ENCODE results near the gene NFATC2.

The NFATC2 gene

DNA sequence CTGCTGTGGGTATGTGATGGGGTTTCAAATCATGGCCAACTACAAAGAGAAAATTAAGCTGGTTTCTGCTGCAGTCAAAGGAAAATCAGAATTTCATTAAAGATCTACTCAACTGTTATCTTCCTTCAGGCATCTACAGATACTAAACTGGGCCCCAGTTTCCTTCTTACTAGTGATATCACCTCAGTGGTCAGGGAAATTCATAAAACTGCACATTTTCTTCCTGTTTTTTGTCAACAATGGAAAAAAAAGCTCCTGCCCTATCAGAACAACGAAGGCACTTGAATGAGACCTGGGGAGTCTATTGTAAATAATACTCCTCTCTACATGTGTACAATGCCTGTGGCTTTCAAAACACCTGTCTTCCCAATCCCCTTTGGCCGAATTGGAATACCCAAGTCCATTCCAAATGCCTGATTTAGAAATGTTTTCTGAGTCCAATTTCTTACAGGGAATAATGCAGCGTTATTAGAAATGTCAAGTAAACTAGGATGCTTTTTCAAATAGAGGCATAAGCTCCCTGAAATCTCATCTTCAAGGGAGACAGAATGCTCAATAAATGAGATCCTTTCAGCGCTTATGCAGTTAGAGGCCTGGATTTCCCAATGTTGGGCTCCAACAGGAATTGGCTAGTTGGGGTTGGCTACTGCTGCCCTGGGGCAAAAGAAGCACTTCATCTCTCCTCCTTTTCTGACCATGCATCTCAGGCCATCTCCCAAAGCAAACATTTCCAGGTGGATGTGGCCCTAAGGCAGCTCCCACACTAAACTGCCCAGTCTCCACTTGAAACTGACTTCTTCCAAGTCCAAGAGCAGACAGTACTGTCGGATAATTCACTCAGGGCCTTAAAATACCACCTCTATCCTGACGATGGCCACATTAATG, 143.3 kb downstream of the NFATC2 start:
- in situ Hi-C loops (cut with MboI; ENCODE audit: low sequenced_read_pairs) = no loop called here

DNA sequence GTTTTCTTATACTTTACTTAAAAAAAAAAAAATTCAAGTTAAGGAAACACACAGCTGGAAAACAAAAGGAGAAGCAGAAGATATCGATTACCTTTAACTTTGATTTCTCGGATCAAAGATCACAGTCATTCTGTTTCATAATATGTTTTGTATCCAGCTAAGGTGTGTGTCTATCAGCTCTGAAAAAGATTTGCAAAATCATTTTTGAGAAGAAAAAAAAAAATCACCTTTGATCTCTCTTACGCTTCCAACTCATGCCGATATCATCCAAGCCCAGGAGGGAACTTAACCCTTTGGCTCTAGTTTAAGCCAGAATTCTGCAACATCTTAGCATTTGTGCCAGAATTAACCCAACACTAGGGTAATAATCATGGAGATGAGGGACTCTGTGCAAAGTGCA, 144.0 kb downstream of the NFATC2 start:
- in situ Hi-C loops (cut with MboI; ENCODE audit: low sequenced_read_pairs) = no loop called here

DNA sequence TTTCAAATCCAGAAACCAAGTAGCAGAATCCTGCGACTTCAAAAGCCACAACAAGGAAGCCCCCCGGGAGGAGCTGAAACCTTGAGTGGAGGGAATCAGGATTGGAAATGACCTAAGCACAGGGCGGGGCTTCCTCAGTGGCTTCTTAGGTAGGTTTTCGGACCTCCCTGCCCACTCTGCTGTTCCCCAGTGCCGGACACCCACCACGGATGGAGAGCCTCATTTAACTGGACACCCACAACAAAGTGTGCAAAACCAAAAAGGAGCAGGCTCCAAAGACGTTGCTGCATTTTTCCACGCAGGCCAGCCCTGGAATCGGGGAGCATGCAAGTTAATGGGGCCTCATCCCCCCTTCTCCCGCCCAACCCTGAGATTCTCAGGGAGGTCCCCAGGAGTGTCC, 144.4 kb downstream of the NFATC2 start:
- in situ Hi-C loops (cut with MboI; ENCODE audit: low sequenced_read_pairs) = no loop called here

DNA sequence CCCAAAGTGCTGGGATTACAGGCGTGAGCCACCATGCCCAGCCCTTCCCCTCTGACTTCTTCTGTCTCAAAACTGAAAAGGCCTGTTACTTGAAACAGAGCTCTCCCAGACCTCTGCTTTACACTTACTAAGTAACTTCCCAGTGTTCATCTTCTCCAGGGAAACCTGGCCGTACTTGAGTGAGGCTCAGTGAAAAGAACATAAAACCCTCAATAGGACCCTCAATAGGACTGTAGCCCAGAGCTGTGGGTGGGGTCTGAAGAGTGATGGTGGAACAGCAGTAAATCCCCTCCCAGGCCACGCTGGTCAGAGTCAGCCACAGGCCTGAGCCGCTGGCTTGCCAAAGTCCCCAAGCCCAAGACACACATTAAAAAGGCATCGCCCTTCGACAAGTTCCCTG, 145.4 kb downstream of the NFATC2 start:
- in situ Hi-C loops (cut with MboI; ENCODE audit: low sequenced_read_pairs) = no loop called here

DNA sequence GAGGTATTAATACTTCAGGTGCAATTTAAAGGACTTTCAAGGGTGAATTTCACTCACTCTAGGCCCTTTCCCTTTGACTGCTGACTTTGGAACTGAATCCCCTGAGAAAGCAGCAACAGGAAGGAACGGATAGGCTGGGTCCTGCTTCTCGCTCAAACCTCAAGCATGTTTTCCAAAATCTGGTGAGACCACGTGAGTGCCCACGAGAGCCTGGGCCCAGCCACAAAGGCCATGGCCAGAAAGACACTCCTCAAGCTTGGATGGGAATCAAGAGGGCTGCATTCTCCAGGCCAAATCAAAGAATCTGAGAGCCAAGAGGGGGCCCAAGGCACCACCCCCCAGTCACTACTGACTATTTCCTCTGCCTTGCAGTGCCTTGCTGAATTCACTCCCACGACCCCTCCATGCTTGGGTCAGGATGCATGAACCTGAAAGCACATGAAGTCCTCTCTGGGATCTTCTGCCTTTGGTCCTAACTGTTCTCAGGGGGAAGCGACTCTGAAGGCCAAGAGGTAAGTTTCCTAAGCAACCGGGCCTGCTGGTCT, 146.1 kb downstream of the NFATC2 start:
- in situ Hi-C loops (cut with MboI; ENCODE audit: low sequenced_read_pairs) = no loop called here

DNA sequence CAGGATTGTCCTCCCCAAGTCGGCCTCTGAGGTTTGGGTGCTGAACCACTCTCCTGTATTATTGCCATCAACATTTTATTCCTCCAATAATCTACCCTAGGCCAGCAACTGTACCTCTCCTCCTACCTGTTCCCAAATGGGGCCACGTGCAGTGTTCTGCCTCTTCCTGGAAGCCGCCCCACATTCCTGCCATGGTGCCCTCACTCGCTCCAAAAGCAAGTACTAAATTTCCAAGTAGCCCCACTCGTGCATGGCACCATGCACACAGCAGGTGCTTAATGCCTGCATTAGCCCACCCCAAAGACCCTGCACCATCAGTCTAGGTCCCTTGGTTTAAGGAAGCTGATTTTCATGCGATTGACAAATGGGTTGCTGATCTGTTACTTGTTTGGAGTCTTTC, 147.8 kb downstream of the NFATC2 start:
- in situ Hi-C loops (cut with MboI; ENCODE audit: low sequenced_read_pairs) = no loop called here

DNA sequence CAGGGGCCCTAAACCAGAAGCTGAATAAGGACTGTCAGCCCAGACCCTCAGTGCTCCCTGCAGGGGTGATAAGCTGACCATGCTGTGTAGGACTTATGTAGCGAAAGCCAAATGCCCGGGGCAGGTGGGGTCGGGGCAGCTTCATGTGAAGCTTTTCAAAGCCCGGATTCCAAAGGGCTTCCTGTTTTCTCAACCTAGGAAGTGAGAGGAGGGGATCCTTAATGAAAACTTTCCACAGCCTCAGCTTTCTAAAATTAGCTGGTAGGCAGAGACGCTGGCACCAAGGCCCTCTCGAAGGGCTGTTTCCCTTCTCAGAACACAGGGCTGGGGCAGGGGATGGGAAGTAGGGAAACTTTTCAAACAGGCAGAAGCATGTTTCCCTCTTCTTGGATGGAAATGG, 148.9 kb downstream of the NFATC2 start:
- in situ Hi-C loops (cut with MboI; ENCODE audit: low sequenced_read_pairs) = no loop called here

DNA sequence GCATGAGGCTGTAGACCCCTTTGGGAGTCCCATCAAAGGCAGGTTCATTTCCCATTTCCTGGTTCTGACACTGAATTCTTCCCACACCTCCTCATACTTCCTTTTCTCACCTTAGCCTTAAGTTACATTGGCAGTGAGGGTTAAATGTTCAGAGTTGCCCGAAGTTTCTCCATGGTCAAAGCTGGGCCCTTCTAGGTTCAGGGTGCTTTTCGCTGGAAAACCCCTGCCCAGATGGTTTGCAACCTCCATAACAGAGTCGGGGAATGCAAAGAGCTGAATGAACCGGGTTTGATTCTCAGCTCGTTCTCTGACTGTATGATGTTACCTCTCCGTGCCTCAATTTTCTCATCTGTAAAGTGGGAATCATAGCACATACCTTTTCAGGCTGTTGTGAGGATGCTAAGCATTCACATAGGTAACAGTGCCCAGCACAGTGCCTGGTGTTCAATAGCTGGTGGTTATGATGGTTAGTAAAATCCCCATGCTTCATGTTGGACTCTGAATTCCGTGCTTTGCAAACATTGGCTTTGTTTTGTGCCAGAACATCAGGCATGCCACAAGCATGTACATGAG, 149.8 kb downstream of the NFATC2 start:
- in situ Hi-C loops (cut with MboI; ENCODE audit: low sequenced_read_pairs) = no loop called here

DNA sequence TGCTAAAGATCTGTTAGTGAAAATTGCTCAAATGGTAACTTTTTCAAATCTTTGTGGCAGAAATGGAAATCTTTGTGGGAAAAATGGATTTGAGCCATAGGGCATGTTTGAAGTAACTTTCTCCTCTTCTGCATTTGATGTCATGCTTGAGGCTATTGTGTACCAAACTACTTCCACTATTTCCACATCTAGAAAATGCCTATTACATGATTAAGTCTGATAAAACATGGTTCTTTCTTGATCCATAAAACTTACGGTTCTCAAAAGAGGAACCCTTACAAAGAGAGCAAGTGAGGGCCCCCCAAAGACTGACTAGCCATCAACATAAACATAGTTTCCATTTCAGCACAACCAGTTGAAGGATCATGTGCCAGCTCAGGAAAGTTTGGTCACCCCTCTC, 150.6 kb downstream of the NFATC2 start:
- in situ Hi-C loops (cut with MboI; ENCODE audit: low sequenced_read_pairs) = no loop called here

DNA sequence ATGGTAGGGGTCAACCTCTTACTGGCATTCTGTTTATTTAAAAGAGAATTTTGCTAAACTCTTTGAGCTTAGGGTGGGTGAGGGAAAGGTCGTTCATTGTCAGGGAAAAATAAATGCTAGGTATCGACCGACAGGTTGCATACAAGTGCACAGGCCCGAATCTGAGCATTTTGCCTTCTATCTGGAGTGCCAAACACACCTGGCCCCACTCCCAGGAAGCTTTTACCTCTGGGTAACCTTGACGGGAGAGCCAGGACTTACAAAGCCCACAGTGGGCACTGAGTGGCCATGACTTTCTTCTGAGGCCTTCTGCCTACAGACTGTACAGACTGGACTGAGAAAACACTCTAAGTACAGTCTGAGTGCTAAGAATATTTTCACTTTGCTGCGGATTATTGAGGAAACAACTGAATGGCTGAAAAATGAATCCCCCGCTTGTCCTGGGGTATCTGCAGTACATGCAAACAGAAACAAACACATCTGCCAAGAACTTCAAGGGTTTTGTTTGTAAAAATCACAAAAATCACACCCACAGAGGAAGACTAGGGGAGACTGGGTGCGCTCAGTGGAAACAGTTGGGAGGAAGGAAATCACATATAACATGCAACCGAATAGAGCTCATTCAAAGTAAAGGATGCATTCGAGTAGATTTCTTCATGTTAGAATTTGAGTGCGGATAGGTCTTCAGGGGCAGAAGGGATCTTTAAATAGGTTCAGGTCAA, 152.8 kb downstream of the NFATC2 start:
- in situ Hi-C loops (cut with MboI; ENCODE audit: low sequenced_read_pairs) = no loop called here

DNA sequence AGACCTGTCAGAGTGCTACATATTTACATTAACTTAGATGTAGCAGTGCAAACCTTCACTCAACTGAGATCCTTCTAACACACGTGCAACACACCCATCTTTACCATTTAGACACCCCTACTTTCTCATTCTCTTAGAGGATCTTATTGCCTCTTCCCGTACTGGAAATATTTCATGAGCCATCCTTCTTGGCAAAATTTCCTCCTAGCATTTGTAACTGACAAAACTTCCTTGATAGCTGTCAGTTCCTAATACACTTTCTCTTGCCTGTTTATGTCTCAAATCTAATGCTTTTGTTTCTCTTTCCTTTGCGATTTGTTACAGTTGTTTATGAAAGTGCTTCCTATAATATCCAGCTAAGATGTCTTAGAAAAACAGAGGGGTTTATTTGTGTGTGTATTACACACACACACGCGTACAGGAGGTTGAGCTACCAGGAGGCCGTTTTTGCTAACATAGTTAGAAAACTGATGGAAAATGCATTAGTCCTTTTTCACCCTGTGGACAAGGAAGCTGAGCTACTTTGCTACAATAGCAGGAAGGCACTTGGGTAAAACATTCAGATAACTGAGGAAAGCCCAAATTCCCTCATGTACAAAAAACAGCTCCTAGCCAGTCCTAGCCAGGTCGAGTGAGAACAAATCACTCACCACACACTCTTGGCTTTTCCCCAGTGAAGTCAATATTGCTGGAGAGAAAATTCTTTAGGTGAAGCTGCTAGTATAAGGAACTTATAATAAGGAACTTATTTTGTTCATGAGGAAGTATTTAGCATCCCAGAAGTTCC, 153.6 kb downstream of the NFATC2 start:
- in situ Hi-C loops (cut with MboI; ENCODE audit: low sequenced_read_pairs) = no loop called here

DNA sequence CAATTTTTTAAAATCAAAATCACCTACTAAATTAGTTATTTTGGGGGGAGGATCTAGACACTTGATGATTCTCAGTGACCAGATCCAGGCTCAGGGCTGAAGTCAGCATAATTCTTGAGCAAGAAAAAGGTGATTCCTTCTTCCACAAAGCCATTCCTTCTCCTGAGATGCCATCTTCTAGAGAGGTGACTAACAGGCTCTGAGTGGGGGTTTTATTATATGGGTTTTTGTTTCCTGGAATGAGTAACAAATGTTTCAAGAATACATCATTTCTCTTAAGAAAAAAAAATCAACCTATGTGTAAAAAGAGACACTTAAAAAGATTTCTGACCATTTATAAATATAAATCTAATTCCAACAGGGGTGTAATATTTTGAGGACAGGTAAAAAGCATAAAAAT, 154.3 kb downstream of the NFATC2 start:
- in situ Hi-C loops (cut with MboI; ENCODE audit: low sequenced_read_pairs) = no loop called here

DNA sequence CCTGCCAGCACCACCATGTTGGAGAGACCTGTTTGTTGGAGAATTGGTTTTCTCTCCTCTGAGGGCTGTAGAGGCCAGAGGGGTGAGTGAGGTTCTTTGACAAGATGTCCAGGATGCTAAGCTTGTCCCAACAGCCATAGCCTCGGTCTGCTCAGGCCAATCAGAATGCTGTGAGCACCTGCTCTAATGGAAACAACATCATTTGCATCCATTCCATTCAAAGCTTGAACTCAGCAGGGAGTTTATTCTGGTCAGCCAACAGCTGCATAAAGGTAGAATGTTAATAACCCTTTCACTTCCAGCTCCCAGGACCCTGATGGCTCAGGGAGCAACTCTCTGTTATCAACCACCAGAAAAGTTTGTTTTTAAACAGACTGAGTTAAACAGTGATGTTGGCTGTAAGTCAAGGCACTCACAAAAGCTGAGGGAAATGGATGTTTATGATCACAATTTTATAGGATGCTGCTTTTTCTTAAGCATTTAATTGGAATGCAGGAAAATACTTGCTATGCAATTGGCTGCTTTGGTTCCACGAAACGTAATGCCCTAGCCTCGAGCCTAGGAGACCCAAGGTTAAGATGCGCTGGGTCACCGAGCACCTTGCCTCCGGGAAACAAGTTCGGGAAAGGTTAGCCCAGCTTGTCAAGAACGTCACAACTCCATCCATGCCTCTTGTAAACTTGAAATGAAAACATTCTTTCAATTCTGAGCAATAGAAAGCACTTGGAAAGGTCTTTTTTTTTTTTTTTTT, 155.2 kb downstream of the NFATC2 start:
- in situ Hi-C loops (cut with MboI; ENCODE audit: low sequenced_read_pairs) = no loop called here

DNA sequence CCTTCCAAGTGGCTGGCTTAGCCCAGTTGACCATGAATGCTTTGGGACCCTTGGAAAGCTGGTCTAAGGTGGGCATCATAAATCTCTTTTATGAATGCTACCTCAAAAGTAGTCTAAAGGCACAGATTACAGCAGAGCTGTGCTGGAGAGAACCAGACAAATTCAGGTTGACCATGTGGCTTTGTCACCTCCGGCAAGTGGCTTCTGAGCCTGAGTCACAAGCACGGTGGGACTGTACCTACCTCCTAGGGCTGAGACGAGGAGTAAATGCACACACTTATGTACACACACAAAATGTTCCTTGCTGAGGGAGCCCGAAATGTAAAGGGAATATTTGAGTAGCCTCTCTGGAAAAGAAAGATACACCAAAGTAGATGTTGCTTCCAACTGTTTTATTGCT, 155.9 kb downstream of the NFATC2 start:
- in situ Hi-C loops (cut with MboI; ENCODE audit: low sequenced_read_pairs) = no loop called here

DNA sequence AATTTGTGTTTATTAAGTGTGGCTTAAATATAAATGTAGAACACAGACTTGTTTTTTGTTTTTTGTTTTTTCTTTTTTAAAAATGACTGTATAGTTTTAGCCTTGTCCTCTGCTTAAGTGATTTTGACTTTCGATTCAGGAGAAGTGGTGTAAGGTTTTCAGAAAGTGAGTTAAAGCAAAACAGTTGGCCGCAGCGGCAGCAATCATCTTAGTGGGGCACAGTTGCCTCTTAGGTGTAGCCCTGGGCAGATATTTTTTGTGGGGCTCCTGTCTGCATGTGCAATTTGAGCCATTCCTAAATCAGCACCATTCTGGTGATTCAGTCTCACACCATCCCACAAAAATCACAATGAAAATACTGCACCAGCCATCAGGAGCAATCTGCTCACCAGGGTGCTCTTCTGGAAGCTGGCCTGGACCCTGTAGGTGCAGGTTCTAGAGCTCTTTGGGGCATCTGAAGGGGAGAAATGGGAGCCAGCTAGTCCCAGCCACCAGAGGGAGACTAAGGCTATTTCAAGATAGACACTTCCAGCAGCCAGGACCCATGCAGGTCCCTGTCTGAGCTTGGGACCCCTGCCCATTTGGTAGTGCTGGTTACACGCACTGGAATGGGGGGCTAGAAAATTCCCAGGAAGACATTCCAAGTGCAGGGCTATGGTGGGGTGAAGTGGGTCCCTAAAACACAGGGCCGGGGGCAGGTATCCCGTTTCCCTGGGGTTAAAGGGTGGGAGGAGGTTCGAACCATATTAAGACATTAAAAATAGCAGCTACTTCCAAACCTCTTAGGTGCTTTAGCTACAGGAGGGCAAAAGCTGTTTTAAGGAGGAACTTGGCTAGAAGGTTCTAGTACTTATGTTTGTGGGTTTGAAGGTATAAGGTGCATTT, 156.6 kb downstream of the NFATC2 start:
- in situ Hi-C loops (cut with MboI; ENCODE audit: low sequenced_read_pairs) = no loop called here

DNA sequence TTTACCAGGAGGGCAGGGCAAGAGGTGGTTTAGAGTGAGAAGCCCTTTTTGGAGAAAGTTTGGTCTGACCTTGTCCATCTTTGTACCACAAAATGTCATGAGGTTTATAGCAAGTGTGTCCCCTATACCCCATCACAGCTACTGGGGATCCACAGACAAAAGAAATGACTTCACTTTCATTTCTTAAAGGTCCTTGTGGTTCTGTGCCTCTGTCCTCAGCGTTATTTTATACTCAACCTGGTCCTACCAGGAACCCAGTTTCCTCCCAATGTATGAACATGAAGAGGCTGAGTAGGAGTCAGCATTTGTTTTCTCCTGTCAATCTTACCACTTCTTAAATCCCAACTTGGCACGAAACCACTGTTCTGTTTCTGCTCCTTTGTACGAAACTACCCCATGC, 157.6 kb downstream of the NFATC2 start:
- in situ Hi-C loops (cut with MboI; ENCODE audit: low sequenced_read_pairs) = no loop called here

DNA sequence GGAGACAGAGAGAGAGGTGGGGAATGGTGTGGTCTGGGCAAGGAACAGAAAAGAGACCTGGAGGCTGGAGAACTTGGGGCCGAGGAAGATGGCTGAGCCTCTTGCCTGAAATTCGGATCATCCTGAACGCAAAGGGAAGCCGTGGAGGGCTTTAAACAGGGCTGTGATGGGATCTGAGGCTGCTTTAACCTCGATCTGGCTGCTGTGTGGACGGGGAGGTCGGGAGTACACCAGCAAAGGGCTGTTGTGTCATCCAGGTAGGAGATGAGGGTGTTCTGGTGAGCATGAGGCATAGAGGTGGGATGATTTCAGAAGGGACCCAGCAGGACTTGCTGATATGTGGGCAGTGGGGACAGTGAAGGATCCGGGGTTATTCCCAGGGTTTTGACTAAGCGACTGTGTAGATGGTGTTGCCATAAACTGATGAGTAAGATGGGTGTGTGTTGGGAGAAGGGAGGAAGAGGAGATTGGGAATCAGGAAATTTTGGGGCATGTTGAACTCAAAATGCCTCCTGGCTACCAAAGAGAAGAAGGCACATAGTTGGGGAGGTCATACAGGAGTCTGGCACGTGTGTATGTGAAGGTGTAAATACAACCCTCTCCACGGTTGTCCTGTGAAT, 158.5 kb downstream of the NFATC2 start:
- in situ Hi-C loops (cut with MboI; ENCODE audit: low sequenced_read_pairs) = no loop called here

DNA sequence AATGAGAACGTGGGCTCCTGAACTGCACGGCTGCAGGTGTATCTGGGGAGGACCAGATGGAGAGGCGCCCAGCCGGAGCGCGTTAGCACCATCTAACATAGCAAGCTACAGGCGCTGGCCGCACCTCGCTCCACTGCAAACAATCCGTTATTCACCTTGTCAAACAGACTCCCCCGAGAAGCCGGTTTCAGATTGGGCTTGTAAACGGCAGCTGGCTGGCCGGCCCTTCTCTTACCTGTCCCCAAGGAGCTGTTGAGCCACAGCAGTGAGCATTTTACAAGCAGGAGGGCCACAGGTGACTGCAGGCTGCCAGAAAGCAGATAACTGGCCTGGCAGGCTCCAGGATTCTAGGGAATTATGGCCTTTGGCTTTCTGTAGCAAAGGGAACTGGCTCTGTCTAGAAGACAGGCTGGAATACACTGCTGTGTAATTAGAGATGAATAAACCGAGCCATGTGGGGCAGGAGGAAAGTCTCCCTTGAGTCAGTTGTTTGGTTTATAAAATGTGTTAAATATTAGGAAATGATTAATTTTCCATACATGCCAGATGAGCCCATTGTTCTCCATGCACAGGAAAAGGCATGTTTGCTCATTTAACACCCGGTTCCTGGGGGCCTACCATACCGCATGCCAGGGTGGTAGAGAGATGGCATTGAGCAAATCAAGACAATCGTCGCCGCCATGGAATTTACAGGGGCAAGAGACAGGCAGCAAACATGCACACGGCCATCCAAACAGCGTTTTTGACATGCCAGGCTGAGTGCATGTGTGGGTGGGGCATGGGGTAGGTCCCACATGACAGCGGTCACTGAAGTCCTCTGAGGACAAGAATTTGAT, 159.3 kb downstream of the NFATC2 start:
- in situ Hi-C loops (cut with MboI; ENCODE audit: low sequenced_read_pairs) = no loop called here
